ENCODE measurements around the gene SLC2A9. TPM values are rescaled to one million over a fixed set of nuclear protein-coding genes. Genes with fewer than 3 reads are reported as not detected.

The SLC2A9 gene
- total and polyA plus RNA-seq, 2 of the 13 experiments (the other 11 are each of a cell fraction or from before 2014, with no cell fraction given), result 36.2 to 42.3 TPM

GRCh38 chr4:9861561-9861960 is 159.7 kb downstream of the SLC2A9 start:
- no peaks in the 10 kb centered on the region for H3K27me3 ChIP-seq (ENCODE audit: control insufficient read depth in 1 of 2, insufficient read depth in 2 of 2, low read length in 2 of 2)
- CTCF ChIA-PET (ENCODE audit: low intra/inter-chr PET ratio, low total read pairs), result no interaction called here

GRCh38 chr4:9859810-9860209 is 161.5 kb downstream of the SLC2A9 start:
- Histone ChIP-seq H4K20me1 (ENCODE audit: insufficient read depth, low read length) (no peaks in the 10 kb centered on the region), H3K79me2 (ENCODE audit: insufficient read depth, low read length) (no peaks in the 10 kb centered on the region), H3K4me1 (ENCODE audit: insufficient read depth, low read length) (no peaks in the 10 kb centered on the region), H3K9me3 (ENCODE audit: low read length) (no peaks in the 10 kb centered on the region), H3K4me2 (ENCODE audit: low read depth, low read length) (no peak overlapping the region), H3K9ac (ENCODE audit: insufficient read depth, low read depth, low read length) (no peak overlapping the region), H3K27me3 (ENCODE audit: control insufficient read depth in 1 of 2, insufficient read depth in 2 of 2, low read length in 2 of 2) (no peaks in the 10 kb centered on the region), H3K27ac (ENCODE audit: extremely low read length, insufficient read depth, low read length) (no peak overlapping the region), H3K4me3 (replicated peaks in 1 of 3; ENCODE audit: insufficient read depth in 1 of 3, low read depth in 2 of 3, low read length in 3 of 3) (no peak overlapping the region), H3K36me3 (replicated peaks in 1 of 2; ENCODE audit: control insufficient read depth in 1 of 2, insufficient read depth in 2 of 2, low read length in 2 of 2) (peaks cover 19 to 45% of the 10 kb centered on the region in 2 experiments), H2AFZ (ENCODE audit: low read length) (no peak overlapping the region)
- ChIA-PET POLR2A (no interaction called here), CTCF (ENCODE audit: low intra/inter-chr PET ratio, low total read pairs) (no interaction called here)
- no peak for ATAC-seq
- DNase-seq (ENCODE audit: low spot score), result no peak
- 97% methylated on average over 6 of the region's 6 CpGs for WGBS (ENCODE audit: low lambda C conversion rate)
- intact Hi-C loops (cut with micrococcal nuclease; ENCODE audit: unreplicated experiment), result no loop called here
- in situ Hi-C loops (cut with HindIII; ENCODE audit: extremely low pct_ligation_motif_present, low pct_unique_long_range_greater_than_20kb), result no loop called here
- no TSS peak for BruUV-seq (replicated peaks)
- no peak for FAIRE-seq
- TF ChIP-seq, protein P1, sequence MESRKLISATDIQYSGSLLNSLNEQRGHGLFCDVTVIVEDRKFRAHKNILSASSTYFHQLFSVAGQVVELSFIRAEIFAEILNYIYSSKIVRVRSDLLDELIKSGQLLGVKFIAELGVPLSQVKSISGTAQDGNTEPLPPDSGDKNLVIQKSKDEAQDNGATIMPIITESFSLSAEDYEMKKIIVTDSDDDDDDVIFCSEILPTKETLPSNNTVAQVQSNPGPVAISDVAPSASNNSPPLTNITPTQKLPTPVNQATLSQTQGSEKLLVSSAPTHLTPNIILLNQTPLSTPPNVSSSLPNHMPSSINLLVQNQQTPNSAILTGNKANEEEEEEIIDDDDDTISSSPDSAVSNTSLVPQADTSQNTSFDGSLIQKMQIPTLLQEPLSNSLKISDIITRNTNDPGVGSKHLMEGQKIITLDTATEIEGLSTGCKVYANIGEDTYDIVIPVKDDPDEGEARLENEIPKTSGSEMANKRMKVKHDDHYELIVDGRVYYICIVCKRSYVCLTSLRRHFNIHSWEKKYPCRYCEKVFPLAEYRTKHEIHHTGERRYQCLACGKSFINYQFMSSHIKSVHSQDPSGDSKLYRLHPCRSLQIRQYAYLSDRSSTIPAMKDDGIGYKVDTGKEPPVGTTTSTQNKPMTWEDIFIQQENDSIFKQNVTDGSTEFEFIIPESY (CRISPR knock-in tag; IDR thresholded peaks at IDR 0.05), result no peak
- TF ChIP-seq TARDBP (CRISPR knock-in tag; IDR thresholded peaks at IDR 0.05) (no peak), ZNF800 (CRISPR knock-in tag; IDR thresholded peaks at IDR 0.05) (no peak), ZNF75D (CRISPR knock-in tag; IDR thresholded peaks at IDR 0.05; ENCODE audit: borderline replicate concordance) (no peak), ZNF331 (CRISPR knock-in tag; IDR thresholded peaks at IDR 0.05) (peak; percentile 91), RBM22 (optimal IDR thresholded peaks at IDR 0.05; ENCODE audit: low read length) (peak; percentile 17)

More at GRCh38 chr4:9861561-9861960, 159.7 kb downstream of the SLC2A9 start:
- Histone ChIP-seq H3K27ac (ENCODE audit: extremely low read length, insufficient read depth, low read length) (no peak overlapping the region), H4K20me1 (ENCODE audit: insufficient read depth, low read length) (no peaks in the 10 kb centered on the region), H3K4me1 (ENCODE audit: insufficient read depth, low read length) (no peaks in the 10 kb centered on the region), H2AFZ (ENCODE audit: low read length) (no peak overlapping the region), H3K4me2 (ENCODE audit: low read depth, low read length) (no peak overlapping the region), H3K9me3 (ENCODE audit: low read length) (no peaks in the 10 kb centered on the region), H3K79me2 (ENCODE audit: insufficient read depth, low read length) (no peaks in the 10 kb centered on the region), H3K36me3 (replicated peaks in 1 of 2; ENCODE audit: control insufficient read depth in 1 of 2, insufficient read depth in 2 of 2, low read length in 2 of 2) (peaks cover 23 to 49% of the 10 kb centered on the region in 2 experiments), H3K9ac (ENCODE audit: insufficient read depth, low read depth, low read length) (no peak overlapping the region), H3K4me3 (replicated peaks in 1 of 3; ENCODE audit: insufficient read depth in 1 of 3, low read depth in 2 of 3, low read length in 3 of 3) (no peak overlapping the region)
- intact Hi-C loops (cut with micrococcal nuclease; ENCODE audit: unreplicated experiment) (no loop called here), in situ Hi-C loops (cut with HindIII; ENCODE audit: extremely low pct_ligation_motif_present, low pct_unique_long_range_greater_than_20kb) (no loop called here)
- ATAC-seq (no peak), FAIRE-seq (no peak), DNase-seq (ENCODE audit: low spot score) (no peak)
- 99% methylated on average over 3 of the region's 3 CpGs for WGBS (ENCODE audit: low lambda C conversion rate)
- POLR2A ChIA-PET, result no interaction called here
- no peak for TF ChIP-seq ZNF766 (CRISPR knock-in tag; IDR thresholded peaks at IDR 0.05; ENCODE audit: borderline replicate concordance)
- BruUV-seq (replicated peaks), result TSS peak; percentile 13

All from HepG2 (cell line).